Measurements from ENCODE around the gene SEC14L5. TPM values are rescaled to one million over a fixed set of nuclear protein-coding genes. Genes with fewer than 3 reads are reported as not detected.
A peak's percentile ranks its signal among the peaks of the same experiment; 100 is the strongest.

SEC14L5 gene
- total RNA-seq, 1 donor: under 0.01 TPM

DNA sequence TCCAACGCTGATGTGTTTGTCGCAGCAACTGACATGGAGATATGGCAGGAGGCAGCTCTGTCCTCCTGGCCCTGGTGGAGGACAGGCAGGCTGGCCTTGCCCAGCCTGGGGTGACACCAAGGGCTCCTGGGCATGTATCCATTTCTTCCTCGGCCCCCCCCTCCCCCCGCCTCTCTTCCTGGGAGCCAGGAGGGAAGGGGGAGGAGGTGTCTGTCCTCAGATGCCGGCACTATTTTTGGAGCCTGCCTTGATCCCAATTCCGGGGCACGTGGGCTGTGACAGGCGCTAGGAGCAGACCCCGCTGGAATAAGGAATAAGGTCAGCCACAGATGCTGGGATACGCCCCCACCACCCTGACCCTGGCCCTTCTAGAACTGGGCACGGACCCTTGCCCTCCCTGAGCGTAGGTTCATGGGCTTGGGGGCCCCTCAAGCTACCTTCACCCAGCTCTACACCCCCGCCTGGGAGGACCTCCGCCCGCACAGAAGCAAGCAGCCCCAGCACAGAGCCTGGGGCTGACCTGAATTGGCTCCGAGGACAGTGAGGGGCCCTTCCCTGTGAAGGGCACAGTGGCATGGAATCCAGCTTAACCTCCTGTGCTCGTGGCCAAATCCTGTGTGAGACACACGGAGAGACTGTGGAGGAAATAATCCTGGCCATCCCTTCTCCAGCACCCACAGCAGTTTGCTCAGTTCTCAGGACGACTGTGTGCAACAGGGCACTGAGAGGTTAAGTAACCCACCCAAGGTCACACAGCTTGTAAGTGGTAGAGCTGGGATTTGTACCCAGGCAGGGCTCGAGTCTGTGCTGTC lies 24.1 kb downstream of the SEC14L5 start:
- Histone ChIP-seq H3K4me2 (ENCODE audit: insufficient read depth, low read length) (no peak overlapping the region), H3K27ac (ENCODE audit: low read depth, low read length) (no peak overlapping the region), H4K20me1 (ENCODE audit: insufficient read depth, low read length) (no peaks in the 10 kb centered on the region), H3K79me2 (ENCODE audit: insufficient read depth, low read length) (no peaks in the 10 kb centered on the region), H3K4me1 (ENCODE audit: insufficient read depth, low read length) (no peaks in the 10 kb centered on the region), H3K4me3 (ENCODE audit: insufficient read depth, low read length) (no peak overlapping the region), H3K36me3 (ENCODE audit: insufficient read depth, low read length) (no peaks in the 10 kb centered on the region), H2AFZ (ENCODE audit: low read length) (no peak overlapping the region), H3K9me3 (ENCODE audit: low read depth, low read length) (no peaks in the 10 kb centered on the region), H3K27me3 (ENCODE audit: insufficient read depth, low read length) (peaks cover 10% of the 10 kb centered on the region)
- no peak for DNase-seq (ENCODE audit: insufficient read length, low spot score, missing footprints)
- TF ChIP-seq, protein P1, sequence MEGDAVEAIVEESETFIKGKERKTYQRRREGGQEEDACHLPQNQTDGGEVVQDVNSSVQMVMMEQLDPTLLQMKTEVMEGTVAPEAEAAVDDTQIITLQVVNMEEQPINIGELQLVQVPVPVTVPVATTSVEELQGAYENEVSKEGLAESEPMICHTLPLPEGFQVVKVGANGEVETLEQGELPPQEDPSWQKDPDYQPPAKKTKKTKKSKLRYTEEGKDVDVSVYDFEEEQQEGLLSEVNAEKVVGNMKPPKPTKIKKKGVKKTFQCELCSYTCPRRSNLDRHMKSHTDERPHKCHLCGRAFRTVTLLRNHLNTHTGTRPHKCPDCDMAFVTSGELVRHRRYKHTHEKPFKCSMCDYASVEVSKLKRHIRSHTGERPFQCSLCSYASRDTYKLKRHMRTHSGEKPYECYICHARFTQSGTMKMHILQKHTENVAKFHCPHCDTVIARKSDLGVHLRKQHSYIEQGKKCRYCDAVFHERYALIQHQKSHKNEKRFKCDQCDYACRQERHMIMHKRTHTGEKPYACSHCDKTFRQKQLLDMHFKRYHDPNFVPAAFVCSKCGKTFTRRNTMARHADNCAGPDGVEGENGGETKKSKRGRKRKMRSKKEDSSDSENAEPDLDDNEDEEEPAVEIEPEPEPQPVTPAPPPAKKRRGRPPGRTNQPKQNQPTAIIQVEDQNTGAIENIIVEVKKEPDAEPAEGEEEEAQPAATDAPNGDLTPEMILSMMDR (IDR thresholded peaks at IDR 0.05; ENCODE audit: extremely low read depth, low read depth, low read length): no peak

DNA sequence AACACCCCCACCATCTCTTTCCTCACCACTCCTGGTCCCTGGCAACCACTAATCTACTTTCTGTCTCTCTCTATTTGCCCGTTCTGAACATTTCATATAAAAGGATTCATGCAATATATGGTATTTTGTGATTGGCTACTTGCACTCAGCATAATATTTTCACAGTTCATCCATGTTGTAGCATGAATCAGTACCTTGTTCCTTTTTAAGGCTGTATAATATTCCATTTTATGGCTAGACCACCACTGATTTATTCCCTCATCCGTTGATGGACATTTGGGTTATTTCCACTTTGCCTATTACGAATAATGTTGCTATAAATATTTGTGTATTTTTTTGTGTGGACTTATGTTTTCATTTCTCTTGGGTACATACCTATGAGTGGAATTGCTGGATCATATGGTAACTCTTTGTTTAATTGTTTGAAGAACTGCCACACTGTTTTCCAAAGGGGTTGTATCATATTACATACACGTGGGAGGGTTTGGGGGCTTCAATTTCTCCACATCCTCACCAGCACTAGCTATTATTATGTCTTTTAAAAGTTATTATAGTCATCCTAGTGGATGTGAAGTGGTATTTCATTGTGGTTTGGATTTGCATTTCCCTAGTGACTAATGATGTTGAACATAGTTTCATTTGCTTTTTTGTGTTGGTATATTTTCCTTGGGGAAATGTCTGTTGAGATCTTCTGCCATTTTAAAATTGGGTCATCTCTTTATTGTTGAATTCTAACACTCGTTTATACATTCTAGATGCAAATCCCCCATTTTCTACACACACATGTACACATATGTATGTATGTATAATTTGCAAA lies 26.3 kb downstream of the SEC14L5 start:
- Histone ChIP-seq H3K27ac (ENCODE audit: low read depth, low read length) (no peak overlapping the region), H3K79me2 (ENCODE audit: insufficient read depth, low read length) (no peaks in the 10 kb centered on the region), H3K4me1 (ENCODE audit: insufficient read depth, low read length) (no peaks in the 10 kb centered on the region), H3K4me3 (ENCODE audit: insufficient read depth, low read length) (no peak overlapping the region), H3K9me3 (ENCODE audit: low read depth, low read length) (no peaks in the 10 kb centered on the region), H3K4me2 (ENCODE audit: insufficient read depth, low read length) (no peak overlapping the region), H3K36me3 (ENCODE audit: insufficient read depth, low read length) (no peaks in the 10 kb centered on the region), H3K27me3 (ENCODE audit: insufficient read depth, low read length) (peaks cover 27% of the 10 kb centered on the region), H2AFZ (ENCODE audit: low read length) (no peak overlapping the region), H4K20me1 (ENCODE audit: insufficient read depth, low read length) (no peaks in the 10 kb centered on the region)
- TF ChIP-seq, protein P1 (IDR thresholded peaks at IDR 0.05; ENCODE audit: extremely low read depth, low read depth, low read length): peak; percentile 14
- peak; percentile 90 for DNase-seq (ENCODE audit: insufficient read length, low spot score, missing footprints)

DNA sequence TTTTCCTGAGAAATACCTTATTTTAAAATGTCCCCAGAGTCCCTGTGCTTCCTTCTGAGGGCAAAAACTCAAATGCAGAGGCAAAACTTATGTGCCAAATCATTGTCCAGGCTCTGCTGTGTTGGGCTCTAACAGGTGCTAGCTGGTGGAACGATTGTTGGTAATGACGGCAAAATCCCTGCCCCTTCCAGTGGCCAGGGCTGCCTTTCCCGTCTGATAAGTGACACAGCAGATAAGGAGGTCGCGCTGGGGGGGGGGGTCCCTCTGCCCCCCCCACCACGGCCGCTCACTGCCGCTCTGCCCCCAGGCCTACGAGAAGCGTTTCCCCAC lies 29.1 kb downstream of the SEC14L5 start:
- Histone ChIP-seq H3K27me3 (ENCODE audit: insufficient read depth, low read length) (peaks cover 27% of the 10 kb centered on the region), H3K4me1 (ENCODE audit: insufficient read depth, low read length) (no peaks in the 10 kb centered on the region), H2AFZ (ENCODE audit: low read length) (no peak overlapping the region), H3K9me3 (ENCODE audit: low read depth, low read length) (no peaks in the 10 kb centered on the region), H3K4me3 (ENCODE audit: insufficient read depth, low read length) (no peak overlapping the region), H3K79me2 (ENCODE audit: insufficient read depth, low read length) (no peaks in the 10 kb centered on the region), H4K20me1 (ENCODE audit: insufficient read depth, low read length) (no peaks in the 10 kb centered on the region), H3K4me2 (ENCODE audit: insufficient read depth, low read length) (no peak overlapping the region), H3K36me3 (ENCODE audit: insufficient read depth, low read length) (no peaks in the 10 kb centered on the region), H3K27ac (ENCODE audit: low read depth, low read length) (no peak overlapping the region)
- TF ChIP-seq, protein P1 (IDR thresholded peaks at IDR 0.05; ENCODE audit: extremely low read depth, low read depth, low read length): no peak
- no peak for DNase-seq (ENCODE audit: insufficient read length, low spot score, missing footprints)

All from osteoblast (primary cell).